ENCODE results near the gene CYSTM1.

GRCh38 chr5:140270008-140270407 is 95.0 kb downstream of the CYSTM1 start:
- TF ChIP-seq ZNF610 (tag by site-specific recombination; IDR thresholded peaks at IDR 0.05; ENCODE audit: borderline replicate concordance) (no peak), YY1 (tag by site-specific recombination; IDR thresholded peaks at IDR 0.05) (no peak), SALL2 (tag by site-specific recombination; IDR thresholded peaks at IDR 0.05; ENCODE audit: borderline replicate concordance) (no peak), ZFP37 (tag by site-specific recombination; IDR thresholded peaks at IDR 0.05) (no peak), ZNF133 (tag by site-specific recombination; IDR thresholded peaks at IDR 0.05) (no peak), ZNF626 (tag by site-specific recombination; IDR thresholded peaks at IDR 0.05) (no peak)
- TF ChIP-seq, protein P1, sequence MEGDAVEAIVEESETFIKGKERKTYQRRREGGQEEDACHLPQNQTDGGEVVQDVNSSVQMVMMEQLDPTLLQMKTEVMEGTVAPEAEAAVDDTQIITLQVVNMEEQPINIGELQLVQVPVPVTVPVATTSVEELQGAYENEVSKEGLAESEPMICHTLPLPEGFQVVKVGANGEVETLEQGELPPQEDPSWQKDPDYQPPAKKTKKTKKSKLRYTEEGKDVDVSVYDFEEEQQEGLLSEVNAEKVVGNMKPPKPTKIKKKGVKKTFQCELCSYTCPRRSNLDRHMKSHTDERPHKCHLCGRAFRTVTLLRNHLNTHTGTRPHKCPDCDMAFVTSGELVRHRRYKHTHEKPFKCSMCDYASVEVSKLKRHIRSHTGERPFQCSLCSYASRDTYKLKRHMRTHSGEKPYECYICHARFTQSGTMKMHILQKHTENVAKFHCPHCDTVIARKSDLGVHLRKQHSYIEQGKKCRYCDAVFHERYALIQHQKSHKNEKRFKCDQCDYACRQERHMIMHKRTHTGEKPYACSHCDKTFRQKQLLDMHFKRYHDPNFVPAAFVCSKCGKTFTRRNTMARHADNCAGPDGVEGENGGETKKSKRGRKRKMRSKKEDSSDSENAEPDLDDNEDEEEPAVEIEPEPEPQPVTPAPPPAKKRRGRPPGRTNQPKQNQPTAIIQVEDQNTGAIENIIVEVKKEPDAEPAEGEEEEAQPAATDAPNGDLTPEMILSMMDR (tag by site-specific recombination; IDR thresholded peaks at IDR 0.05), result no peak
